T-helper 2 cell treated with Interferon-gamma antibody and Interleukin-4, amounts not matched to agents 5 μg/mL and 100 μg/mL, for 36 hours (primary cell): ENCODE data around the gene DDHD1.

Source experiments
- DNase-seq: peaks from one replicate; pipeline ENCODE4 v3.0.0; 2021; ENCODE audit warnings: low spot score
- H3K27ac Mint-ChIP-seq: one replicate; pipeline ENCODE4 v1.8.0; 2021; ENCODE audit warnings: mild to moderate bottlenecking, mixed read lengths
- H3K27me3 Mint-ChIP-seq: one replicate; pipeline ENCODE4 v1.8.0; 2021; ENCODE audit warnings: low read depth, mixed read lengths
- H3K36me3 Mint-ChIP-seq: one replicate; pipeline ENCODE4 v1.8.0; 2021; ENCODE audit warnings: low read depth, mixed read lengths
- H3K4me1 Mint-ChIP-seq: one replicate; pipeline ENCODE4 v1.8.0; 2021; ENCODE audit warnings: low read depth, mixed read lengths
- H3K4me3 Mint-ChIP-seq: one replicate; pipeline ENCODE4 v1.8.0; 2022; ENCODE audit warnings: mild to moderate bottlenecking, moderate library complexity, mixed read lengths
- H3K9me3 Mint-ChIP-seq: one replicate; pipeline ENCODE4 v1.8.0; 2021; ENCODE audit warnings: mixed read lengths

DDHD1 gene

DNA sequence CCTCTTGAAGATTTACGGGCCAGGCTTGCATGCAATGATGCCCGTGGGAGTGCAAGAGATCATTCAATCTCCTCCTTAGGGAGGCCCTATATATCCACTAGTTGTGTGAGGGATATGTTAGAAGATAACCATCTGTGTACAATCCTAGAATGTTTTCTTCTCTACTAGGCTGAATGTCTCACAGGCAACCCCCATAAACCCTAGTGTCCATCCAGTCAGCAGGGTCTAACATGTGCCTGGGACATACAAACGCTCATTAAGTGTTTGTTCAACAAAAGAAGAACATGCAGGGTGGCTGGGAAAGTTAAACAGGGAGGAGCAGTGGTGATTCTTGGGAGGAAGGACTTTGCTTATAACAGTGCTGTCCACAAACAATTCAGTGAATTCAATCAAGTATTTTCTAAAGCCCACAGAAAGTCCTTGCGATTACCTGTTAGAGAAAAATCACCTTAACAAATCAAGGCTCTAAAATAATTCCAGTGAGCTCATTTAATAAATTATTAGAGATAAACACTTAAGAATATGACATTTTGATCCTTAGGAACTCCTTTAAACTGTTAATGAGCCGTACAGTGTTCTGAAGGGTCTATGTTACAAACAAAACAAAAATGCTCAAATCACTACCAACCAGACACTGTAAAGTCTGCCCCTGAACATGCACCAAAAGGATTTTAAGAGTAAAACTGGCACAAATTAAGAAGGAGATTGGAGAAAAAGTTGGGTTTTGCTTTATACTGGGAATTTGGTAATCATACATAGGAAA is 105.6 kb downstream of the DDHD1 start:
- H3K27me3 Mint-ChIP-seq: no peaks in the 10 kb centered on the region
- DNase-seq: no peak
- no peaks in the 10 kb centered on the region for H3K4me1 Mint-ChIP-seq
- H3K4me3 Mint-ChIP-seq: no peak overlapping the region
- H3K27ac Mint-ChIP-seq: no peak overlapping the region
- H3K9me3 Mint-ChIP-seq: no peaks in the 10 kb centered on the region
- peaks cover 47% of the 10 kb centered on the region for H3K36me3 Mint-ChIP-seq

DNA sequence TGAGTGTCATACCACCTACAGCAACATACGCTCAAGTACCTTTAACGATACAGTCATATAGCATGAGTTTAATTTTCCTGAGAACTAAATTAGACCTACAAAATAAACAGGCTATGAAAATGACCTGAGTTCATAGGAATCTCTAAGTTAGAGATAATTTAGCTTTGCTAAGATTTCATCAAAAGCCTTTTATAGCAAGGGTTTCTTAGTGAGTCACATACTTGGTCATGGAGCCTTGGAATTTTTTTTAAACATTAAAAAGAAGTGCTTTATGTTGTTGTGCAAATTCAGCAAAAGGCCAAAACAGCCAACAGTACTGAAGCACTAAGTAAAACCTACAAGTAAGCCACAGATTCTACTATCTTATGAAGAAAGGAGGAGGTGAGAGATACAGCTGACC is 108.6 kb downstream of the DDHD1 start:
- no peaks in the 10 kb centered on the region for H3K9me3 Mint-ChIP-seq
- no peak overlapping the region for H3K4me3 Mint-ChIP-seq
- H3K4me1 Mint-ChIP-seq: no peaks in the 10 kb centered on the region
- no peaks in the 10 kb centered on the region for H3K27me3 Mint-ChIP-seq
- H3K27ac Mint-ChIP-seq: no peak overlapping the region
- DNase-seq: no peak
- peaks cover 58% of the 10 kb centered on the region for H3K36me3 Mint-ChIP-seq

DNA sequence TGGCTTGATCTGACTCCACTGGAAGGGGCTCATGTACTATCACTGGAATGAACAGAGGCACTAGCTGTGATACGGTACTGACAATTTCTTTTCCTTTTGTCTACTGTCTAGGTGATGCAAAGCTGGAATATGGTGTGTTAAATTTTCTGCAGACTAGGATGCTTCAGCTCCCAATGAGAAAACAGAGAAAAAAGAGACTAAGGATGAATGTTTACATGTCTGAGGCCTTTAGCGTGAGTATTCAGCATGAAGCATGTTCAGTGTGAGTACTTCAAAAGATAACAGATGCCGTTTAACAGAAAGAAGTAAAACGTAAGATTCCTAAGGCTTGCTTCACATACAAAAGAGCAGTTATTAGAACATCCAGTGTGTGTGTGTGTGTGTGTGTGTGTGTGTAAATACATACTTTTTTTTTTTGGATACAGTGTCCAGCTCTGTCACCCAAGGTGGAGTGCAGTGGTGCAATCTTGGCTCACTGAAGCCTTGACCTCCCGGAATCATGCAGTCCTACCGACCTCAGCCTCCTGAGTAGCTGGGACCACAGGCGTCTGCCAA is 110.0 kb downstream of the DDHD1 start:
- no peak overlapping the region for H3K27ac Mint-ChIP-seq
- H3K4me3 Mint-ChIP-seq: no peak overlapping the region
- H3K27me3 Mint-ChIP-seq: no peaks in the 10 kb centered on the region
- no peaks in the 10 kb centered on the region for H3K9me3 Mint-ChIP-seq
- peaks cover 63% of the 10 kb centered on the region for H3K36me3 Mint-ChIP-seq
- H3K4me1 Mint-ChIP-seq: peaks cover 2% of the 10 kb centered on the region
- no peak for DNase-seq

DNA sequence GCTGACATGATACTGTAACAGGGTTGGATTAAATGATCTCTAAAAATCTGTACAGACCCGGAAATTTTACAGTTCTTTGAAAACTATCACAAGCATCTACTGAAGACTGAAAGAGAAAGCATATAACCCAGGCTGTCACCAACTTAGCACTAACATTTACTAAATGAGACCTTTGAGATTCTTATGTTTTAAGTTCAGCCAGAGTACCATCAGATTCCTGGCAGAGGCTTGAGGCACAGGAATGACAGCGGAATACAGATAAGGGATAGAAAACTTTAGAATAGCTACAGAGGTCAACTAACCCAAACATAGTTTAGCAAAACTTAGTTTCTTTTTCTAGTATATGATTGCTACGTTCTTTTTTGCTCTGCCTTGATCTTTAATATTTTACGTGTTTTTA is 110.6 kb downstream of the DDHD1 start:
- H3K36me3 Mint-ChIP-seq: peaks cover 67% of the 10 kb centered on the region
- peaks cover 2% of the 10 kb centered on the region for H3K4me1 Mint-ChIP-seq
- DNase-seq: no peak
- no peak overlapping the region for H3K27ac Mint-ChIP-seq
- peaks cover 2% of the 10 kb centered on the region for H3K9me3 Mint-ChIP-seq
- no peak overlapping the region for H3K4me3 Mint-ChIP-seq
- no peaks in the 10 kb centered on the region for H3K27me3 Mint-ChIP-seq

DNA sequence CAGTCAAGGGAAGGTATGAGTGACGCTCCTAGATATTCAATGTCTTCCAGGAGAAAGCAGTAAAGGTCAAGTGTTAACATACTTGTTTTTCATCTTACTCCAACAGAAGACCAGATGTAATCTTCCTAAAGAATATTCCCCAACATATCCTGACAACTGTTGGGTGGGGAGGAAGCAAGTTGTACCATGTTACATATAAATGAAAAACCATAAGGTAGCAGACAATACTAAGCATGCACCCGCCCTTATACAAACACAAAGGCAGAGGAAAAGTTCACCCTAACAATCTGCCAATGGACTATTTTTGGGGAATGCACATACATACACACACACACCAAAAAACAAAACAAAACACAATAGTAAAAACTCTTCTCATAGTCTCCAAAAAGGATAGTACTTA is 112.1 kb downstream of the DDHD1 start:
- Mint-ChIP-seq H3K36me3 (peaks cover 67% of the 10 kb centered on the region), H3K4me3 (no peak overlapping the region), H3K9me3 (peaks cover 5% of the 10 kb centered on the region), H3K4me1 (peaks cover 2% of the 10 kb centered on the region), H3K27ac (no peak overlapping the region), H3K27me3 (no peaks in the 10 kb centered on the region)
- no peak for DNase-seq

DNA sequence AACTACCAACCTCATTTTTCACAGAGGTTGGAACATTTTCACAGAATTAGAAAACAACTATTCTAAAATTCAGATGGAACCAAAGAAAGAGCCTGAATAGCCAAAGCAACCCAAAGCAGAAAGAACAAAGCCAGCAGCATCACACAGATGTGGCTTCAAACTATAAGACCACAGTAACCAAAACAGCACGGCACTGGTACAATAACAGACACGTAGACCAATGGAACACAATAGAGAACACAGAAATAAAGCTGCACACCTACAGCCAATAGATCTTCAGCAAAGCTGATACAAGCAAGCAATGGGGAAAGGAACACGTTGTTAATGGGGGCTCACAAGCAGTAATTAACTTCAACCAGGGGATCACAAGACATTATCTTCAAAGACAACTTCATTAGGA is 114.5 kb downstream of the DDHD1 start:
- Mint-ChIP-seq H3K4me3 (no peak overlapping the region), H3K4me1 (peaks cover 11% of the 10 kb centered on the region), H3K36me3 (peaks cover 71% of the 10 kb centered on the region), H3K9me3 (peaks cover 5% of the 10 kb centered on the region), H3K27me3 (no peaks in the 10 kb centered on the region), H3K27ac (no peak overlapping the region)
- DNase-seq: no peak

DNA sequence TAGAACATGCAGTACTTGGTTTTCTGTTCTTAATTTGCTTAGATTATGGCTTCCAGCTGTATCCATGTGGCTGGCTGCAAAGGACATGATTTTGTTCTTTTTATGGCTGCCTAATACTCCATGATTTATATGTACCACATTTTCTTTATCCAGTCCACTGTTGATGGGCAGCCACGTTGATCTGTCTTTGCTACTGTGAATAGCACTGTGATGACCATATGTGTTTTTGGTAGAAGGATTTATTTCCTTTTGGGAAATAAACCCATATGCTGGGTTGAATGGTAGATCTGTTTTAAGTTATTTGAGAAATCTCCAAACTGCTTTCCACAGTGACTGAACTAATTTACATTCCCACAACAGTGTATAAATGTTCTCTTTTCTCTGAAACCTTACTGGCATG is 116.1 kb downstream of the DDHD1 start:
- Mint-ChIP-seq H3K9me3 (peaks cover 5% of the 10 kb centered on the region), H3K27ac (no peak overlapping the region), H3K4me3 (no peak overlapping the region), H3K27me3 (no peaks in the 10 kb centered on the region), H3K4me1 (peaks cover 11% of the 10 kb centered on the region), H3K36me3 (peaks cover 67% of the 10 kb centered on the region)
- no peak for DNase-seq

DNA sequence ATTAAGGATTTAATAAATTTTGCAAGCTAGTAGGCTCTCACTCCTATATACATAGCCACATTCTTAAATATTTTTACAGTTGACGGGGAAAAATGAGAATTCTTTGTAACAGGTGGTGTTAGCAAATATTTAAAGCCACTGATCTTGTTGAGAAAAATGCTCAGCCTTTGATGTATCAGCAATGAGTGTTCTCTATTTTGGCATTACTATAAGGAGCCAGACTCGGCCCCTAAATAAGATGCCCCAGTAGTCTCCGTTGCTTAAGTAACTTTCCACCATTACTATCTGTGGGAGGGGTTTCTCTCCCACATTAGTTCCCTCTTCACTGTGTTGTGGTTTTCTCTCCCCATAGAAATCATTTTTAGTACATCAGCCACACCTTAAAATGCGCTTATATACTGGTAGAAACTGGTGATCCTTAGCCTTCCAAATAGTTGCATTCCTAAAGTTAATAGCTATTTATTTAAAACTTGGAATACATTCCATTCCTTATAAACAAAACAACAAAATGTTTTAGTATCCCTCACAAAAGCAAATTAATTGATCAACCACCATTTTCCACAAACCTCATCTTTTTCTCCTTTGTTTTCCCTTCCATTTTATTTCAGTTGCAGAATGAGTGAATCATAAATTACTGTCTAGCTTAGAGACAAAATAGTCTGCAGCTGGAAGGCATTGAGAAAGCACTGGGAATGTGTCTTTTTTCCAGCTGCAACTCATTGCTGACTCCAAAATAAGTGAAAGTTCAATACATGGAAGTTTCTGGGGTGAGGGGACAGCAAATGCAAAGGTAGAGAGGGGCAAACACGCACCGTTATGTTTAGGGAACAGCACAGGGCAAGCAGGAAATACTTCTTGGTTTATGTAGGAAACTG is 117.5 kb downstream of the DDHD1 start:
- no peaks in the 10 kb centered on the region for H3K27me3 Mint-ChIP-seq
- H3K9me3 Mint-ChIP-seq: peaks cover 5% of the 10 kb centered on the region
- no peak overlapping the region for H3K4me3 Mint-ChIP-seq
- H3K4me1 Mint-ChIP-seq: peaks cover 19% of the 10 kb centered on the region
- H3K36me3 Mint-ChIP-seq: peaks cover 62% of the 10 kb centered on the region
- no peak for DNase-seq
- H3K27ac Mint-ChIP-seq: no peak overlapping the region

DNA sequence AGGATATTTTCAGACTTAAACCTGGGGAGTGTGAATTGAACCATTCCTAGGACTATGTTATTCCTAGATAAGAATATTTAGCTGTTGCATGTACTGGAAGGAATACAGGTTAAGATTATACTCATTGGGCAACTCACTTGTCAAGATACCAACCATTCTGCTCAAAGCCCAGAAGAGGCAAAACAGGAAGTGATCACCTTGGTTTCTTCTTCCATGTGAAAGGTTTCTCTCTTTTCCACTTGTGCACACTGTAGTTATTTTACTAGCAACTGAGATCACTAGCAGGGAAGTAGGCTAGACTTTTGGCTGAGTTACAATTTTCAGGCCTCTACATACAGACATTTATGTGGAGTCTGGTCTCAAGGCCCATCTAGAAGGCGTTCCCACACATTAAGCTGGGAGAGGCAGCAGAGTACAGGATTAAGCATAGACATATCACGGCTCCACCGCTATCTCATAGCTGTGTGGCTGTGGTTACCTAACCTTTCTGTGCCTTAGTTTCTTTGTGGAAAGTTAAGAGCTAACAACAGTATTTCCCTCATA is 118.4 kb downstream of the DDHD1 start:
- DNase-seq: no peak
- H3K4me3 Mint-ChIP-seq: no peak overlapping the region
- no peak overlapping the region for H3K27ac Mint-ChIP-seq
- peaks cover 62% of the 10 kb centered on the region for H3K36me3 Mint-ChIP-seq
- peaks cover 9% of the 10 kb centered on the region for H3K9me3 Mint-ChIP-seq
- no peaks in the 10 kb centered on the region for H3K27me3 Mint-ChIP-seq
- H3K4me1 Mint-ChIP-seq: peaks cover 24% of the 10 kb centered on the region

DNA sequence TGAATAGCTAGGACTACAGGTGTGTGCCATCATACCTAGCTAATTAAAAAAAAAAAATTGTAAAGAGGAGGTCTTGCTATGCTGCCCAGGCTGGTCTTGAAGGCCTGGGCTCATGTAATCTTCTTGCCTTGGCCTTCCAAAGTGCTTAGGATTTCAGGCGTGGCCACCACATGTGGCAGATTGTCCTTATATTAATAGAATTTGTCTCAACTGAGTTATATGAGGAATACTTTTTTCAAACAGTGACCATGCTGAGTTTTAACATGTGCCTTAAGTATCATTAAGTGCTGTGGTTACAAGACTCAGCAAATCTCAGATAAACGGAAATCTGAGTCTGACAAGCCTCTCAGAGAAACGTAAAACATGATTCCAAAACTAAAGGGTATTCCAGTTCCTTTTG is 119.1 kb downstream of the DDHD1 start:
- no peak overlapping the region for H3K27ac Mint-ChIP-seq
- H3K27me3 Mint-ChIP-seq: no peaks in the 10 kb centered on the region
- DNase-seq: no peak
- H3K4me3 Mint-ChIP-seq: no peak overlapping the region
- H3K36me3 Mint-ChIP-seq: peaks cover 59% of the 10 kb centered on the region
- H3K4me1 Mint-ChIP-seq: peaks cover 25% of the 10 kb centered on the region
- H3K9me3 Mint-ChIP-seq: peaks cover 14% of the 10 kb centered on the region

DNA sequence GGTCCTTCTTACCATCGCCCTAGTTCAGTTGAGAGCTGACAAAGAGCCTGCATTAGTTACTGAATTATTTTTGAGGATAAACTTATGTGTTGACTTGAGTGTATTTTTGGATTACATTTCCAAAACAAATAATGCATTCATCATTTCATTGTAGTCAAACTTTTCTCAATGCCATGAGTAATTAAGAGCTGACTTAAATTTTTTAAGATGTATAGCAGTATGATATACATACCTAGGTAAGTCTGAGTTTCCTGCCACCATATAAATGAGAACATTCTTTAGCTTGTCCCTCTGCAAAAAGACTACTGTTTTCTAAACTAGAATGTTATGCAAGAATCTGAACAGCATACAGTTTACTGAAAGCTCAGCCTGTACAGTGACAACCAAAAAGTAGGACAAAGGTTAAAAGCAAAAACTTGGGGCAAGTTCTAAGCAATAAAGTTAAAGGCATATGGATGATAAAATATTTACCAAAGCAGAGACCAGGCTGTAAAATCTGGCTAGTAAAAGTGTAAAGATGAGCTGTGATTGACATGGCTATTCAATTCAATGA is 120.2 kb downstream of the DDHD1 start:
- Mint-ChIP-seq H3K9me3 (peaks cover 14% of the 10 kb centered on the region), H3K4me1 (peaks cover 30% of the 10 kb centered on the region), H3K36me3 (peaks cover 54% of the 10 kb centered on the region), H3K4me3 (no peak overlapping the region), H3K27ac (no peak overlapping the region), H3K27me3 (no peaks in the 10 kb centered on the region)
- DNase-seq: no peak

DNA sequence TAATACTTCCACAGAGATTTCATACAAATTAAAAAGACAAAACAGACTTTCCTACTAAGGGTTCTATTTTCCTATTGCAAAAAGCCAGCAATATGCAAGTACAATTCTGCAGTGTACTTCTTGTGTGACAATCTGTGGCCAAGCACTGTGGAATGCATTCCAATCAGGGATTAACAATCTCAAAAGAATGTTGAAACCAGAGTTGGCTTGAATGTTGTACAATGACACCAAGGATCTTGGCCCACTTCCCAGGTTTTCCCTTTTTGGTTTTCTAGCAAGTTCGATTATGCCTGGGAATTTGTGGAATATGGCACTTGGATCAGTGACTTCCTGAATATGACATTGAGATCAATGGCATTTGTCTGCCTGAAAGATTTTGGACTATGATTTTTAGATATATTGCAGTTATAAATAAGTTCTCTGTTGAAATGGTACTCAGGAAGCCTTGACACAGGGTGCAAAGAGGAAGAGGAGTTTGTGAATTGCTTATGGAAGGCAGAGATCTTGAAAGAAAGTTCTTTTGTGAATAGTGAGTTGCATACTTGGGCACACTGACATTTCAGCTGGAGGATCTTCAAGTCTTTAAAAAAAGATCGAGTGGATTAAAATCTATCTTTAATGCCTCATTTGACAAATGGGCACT is 120.8 kb downstream of the DDHD1 start:
- DNase-seq: no peak
- peaks cover 36% of the 10 kb centered on the region for H3K4me1 Mint-ChIP-seq
- H3K9me3 Mint-ChIP-seq: peaks cover 10% of the 10 kb centered on the region
- no peak overlapping the region for H3K4me3 Mint-ChIP-seq
- no peaks in the 10 kb centered on the region for H3K27me3 Mint-ChIP-seq
- no peak overlapping the region for H3K27ac Mint-ChIP-seq
- peaks cover 53% of the 10 kb centered on the region for H3K36me3 Mint-ChIP-seq

DNA sequence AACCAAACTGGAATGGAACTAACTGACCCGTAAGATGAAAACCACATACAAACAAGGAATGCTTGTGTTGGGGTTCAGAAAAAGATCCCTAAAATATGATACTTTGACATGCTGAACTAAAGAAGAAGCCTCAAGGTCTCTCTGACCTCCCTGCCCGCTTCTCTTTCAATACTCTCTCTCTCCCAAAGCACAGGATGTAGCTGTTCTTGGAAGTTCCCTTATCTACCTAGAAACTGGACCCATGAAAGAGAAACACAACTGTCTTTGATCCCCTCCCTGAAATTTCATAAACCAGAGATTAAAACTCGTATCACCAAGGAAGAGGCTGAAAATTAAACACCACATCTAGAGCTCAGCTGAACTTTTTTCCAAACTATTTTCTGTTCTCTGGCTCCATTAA is 125.6 kb downstream of the DDHD1 start:
- H3K36me3 Mint-ChIP-seq: peaks cover 36% of the 10 kb centered on the region
- peak overlapping the region; percentile 73 for H3K4me3 Mint-ChIP-seq
- H3K9me3 Mint-ChIP-seq: peaks cover 9% of the 10 kb centered on the region
- peaks cover 31% of the 10 kb centered on the region for H3K4me1 Mint-ChIP-seq
- peak overlapping the region; percentile 81 for H3K27ac Mint-ChIP-seq
- no peak for DNase-seq
- no peaks in the 10 kb centered on the region for H3K27me3 Mint-ChIP-seq
